ENCODE results near the gene SYTL2. TPM values are rescaled to one million over a fixed set of nuclear protein-coding genes. Genes with fewer than 3 reads are reported as not detected.

SYTL2 gene
- total RNA-seq, 8 experiments from 2014 or later = 2.5 to 79.6 (median 19.3) TPM

- no peak overlapping the region for H3K27ac ChIP-seq
- no peak for ATAC-seq (replicated peaks in 6 of 8)
- WGBS, 10 experiments = 54 to 98% (median 86%) methylated on average over 2 to 5 of the region's 5 CpGs; no CpG with 5 or more reads in 2 of the 10 experiments
- in situ Hi-C loops (cut with MboI; ENCODE audit: low pct_unique_long_range_greater_than_20kb in 2 of 9, low sequenced_read_pairs in 9 of 9, unreplicated experiment in 9 of 9) = no loop called here
- no peak overlapping the region for H3K4me3 ChIP-seq
- peaks cover 0 to 15% of the 10 kb centered on the region in 2 donors for H3K4me1 ChIP-seq (replicated peaks in 1 of 2)
Observed at GRCh38 chr11:85723088-85723487, 87.9 kb downstream of the SYTL2 start.

- in situ Hi-C loops (cut with MboI; ENCODE audit: low pct_unique_long_range_greater_than_20kb in 2 of 9, low sequenced_read_pairs in 9 of 9, unreplicated experiment in 9 of 9) = no loop called here
- ATAC-seq (replicated peaks in 6 of 8) = no peak
- Histone ChIP-seq H3K4me3 (no peak overlapping the region), H3K27ac (no peak overlapping the region), H3K4me1 (replicated peaks in 1 of 2) (peaks cover 0 to 15% of the 10 kb centered on the region in 2 donors)
- WGBS, 10 experiments = 36 to 100% (median 81%) methylated on average over 1 to 3 of the region's 3 CpGs
Observed at GRCh38 chr11:85721191-85721590, 89.8 kb downstream of the SYTL2 start.

- no peak overlapping the region for H3K27ac ChIP-seq
- in situ Hi-C loops (cut with MboI; ENCODE audit: low pct_unique_long_range_greater_than_20kb in 2 of 9, low sequenced_read_pairs in 9 of 9, unreplicated experiment in 9 of 9) = no loop called here
- 5 to 35% (median 15%) methylated on average over 1 to 10 of the region's 10 CpGs; no CpG with 5 or more reads in 2 of the 10 experiments for WGBS, 10 experiments
- peaks cover 0 to 15% of the 10 kb centered on the region in 2 donors for H3K4me1 ChIP-seq (replicated peaks in 1 of 2)
- H3K4me3 ChIP-seq = peak overlapping the region in 3 of 5 donors; percentile 1 to 39 (median 10)
- ATAC-seq (replicated peaks in 6 of 8) = peak; percentile 92 to 98 (median 97)
Observed at GRCh38 chr11:85718991-85719807, 91.7 kb downstream of the SYTL2 start.

DNA sequence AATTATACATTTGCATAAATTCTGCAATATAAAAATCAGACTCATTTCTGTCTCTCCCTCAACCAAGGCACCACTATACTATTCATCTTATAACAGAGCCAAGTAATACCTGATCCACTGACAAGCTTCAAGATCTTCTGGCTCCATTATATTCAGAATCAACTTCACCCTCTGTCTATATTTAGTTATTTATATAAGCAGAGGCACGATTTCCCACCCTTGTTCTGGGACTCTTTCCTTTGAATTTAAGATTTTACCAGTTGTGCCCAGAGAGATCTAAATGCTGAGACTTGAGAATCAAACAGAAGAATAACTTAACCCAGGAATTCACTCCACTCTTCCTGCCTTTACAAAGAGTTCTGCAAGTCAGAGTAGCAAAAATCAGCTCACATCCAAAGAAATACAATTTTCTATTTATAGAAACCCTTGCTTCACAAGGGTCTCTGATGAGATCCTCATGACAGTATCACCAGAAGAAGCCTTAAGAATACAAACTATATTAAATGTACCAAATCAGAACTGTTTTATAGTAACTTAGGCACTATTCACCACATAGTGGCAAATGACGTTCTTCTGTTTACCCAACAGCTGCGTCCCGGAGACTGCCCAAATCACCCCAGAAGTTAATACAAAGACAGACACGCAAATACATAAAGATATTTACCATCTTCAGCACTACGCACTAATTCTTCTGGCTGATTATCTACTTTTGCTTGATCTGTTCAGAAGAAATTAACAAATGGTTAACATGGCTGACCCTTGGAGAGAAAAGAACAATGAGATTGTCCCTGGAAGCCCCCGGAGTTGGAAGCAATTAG is 92.6 kb downstream of the SYTL2 start:
- H3K27ac ChIP-seq = no peak overlapping the region
- ATAC-seq (replicated peaks in 6 of 8) = peak in 2 of 8 experiments; percentile 1 to 9
- H3K4me1 ChIP-seq (replicated peaks in 1 of 2) = peaks cover 0 to 15% of the 10 kb centered on the region in 2 donors
- peak overlapping the region in 3 of 5 donors; percentile 1 to 39 (median 10) for H3K4me3 ChIP-seq
- WGBS, 10 experiments = 0 to 57% (median 34%) methylated on average over 1 to 7 of the region's 7 CpGs
- in situ Hi-C loops (cut with MboI; ENCODE audit: low pct_unique_long_range_greater_than_20kb in 2 of 9, low sequenced_read_pairs in 9 of 9, unreplicated experiment in 9 of 9) = no loop called here

- Histone ChIP-seq H3K4me1 (replicated peaks in 1 of 2) (peaks cover 0 to 15% of the 10 kb centered on the region in 2 donors), H3K4me3 (no peak overlapping the region), H3K27ac (no peak overlapping the region)
- WGBS, 10 experiments = 67 to 100% (median 87%) methylated on average over 1 to 2 of the region's 2 CpGs; no CpG with 5 or more reads in 2 of the 10 experiments
- in situ Hi-C loops (cut with MboI; ENCODE audit: low pct_unique_long_range_greater_than_20kb in 2 of 9, low sequenced_read_pairs in 9 of 9, unreplicated experiment in 9 of 9) = no loop called here
- no peak for ATAC-seq (replicated peaks in 6 of 8)
Observed at GRCh38 chr11:85717429-85717828, 93.5 kb downstream of the SYTL2 start.

DNA sequence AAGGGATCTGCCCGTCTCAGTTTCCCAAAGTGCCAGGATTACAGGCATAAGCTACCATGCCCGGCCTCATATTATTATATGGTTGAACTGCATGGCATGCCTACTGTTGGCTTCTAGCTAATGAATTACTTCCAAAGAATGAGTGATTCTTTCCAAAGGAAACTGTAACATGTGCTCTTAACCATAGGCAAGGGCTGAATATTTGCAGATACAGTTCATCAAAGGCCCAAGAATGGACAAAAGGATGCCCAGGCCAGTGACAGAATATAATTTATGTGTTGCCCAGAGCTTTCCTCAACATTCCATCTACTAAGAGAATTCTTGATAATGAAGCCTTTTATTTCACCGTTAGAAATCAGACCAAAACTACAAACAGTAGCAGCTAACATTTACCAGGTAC is 98.0 kb downstream of the SYTL2 start:
- Histone ChIP-seq H3K4me3 (no peak overlapping the region), H3K4me1 (replicated peaks in 1 of 2) (no peaks in the 10 kb centered on the region), H3K27ac (no peak overlapping the region)
- in situ Hi-C loops (cut with MboI; ENCODE audit: low pct_unique_long_range_greater_than_20kb in 2 of 9, low sequenced_read_pairs in 9 of 9, unreplicated experiment in 9 of 9) = no loop called here
- no peak for ATAC-seq (replicated peaks in 6 of 8)
- 83 to 100% (median 92%) methylated on average over 1 to 3 of the region's 3 CpGs; no CpG with 5 or more reads in 2 of the 10 experiments for WGBS, 10 experiments

GRCh38 chr11:85710917-85711316 is 100.0 kb downstream of the SYTL2 start:
- Histone ChIP-seq H3K27ac (no peak overlapping the region), H3K4me3 (no peak overlapping the region), H3K4me1 (replicated peaks in 1 of 2) (no peaks in the 10 kb centered on the region)
- 0 to 71% (median 60%) methylated on average over 1 to 5 of the region's 5 CpGs for WGBS, 10 experiments
- peak; percentile 24 to 94 (median 52) for ATAC-seq (replicated peaks in 6 of 8)
- in situ Hi-C loops (cut with MboI; ENCODE audit: low pct_unique_long_range_greater_than_20kb in 2 of 9, low sequenced_read_pairs in 9 of 9, unreplicated experiment in 9 of 9) = no loop called here

DNA sequence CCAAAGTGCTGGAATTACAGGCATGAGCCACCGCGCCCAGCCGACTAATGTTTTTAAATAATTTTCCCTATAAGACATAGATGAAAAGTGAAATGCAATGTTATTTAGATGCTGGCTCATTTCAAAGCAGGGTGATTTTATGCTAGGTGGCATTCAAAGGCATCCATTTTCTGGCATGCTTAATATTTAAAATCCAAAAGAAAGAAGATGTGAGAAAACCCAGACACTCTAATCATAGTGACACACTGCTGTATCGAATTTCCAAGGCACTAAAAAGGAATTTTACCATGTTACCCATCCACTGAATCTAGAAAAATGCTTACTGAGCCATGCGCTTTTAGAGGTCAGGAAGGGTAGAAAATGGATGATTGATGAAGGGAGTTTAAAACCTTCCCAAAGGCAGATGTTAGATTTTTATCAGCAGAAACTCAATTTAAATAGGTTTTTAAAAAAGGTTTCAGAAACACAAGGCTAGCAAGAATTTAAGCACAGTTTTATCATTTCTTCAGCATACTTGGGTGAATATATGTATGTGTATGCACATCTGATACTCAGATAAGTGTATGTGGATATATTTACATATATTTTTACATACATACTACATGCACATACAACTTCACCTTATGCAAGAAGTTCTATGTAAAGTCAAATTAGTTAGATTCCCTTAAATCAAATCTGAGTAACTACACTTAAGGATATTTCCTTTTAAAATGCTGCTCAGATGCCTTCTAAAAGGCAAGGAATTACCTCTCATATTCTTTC is 100.8 kb downstream of the SYTL2 start:
- no peaks in the 10 kb centered on the region for H3K4me1 ChIP-seq (replicated peaks in 1 of 2)
- 0 to 89% (median 49%) methylated on average over 1 to 5 of the region's 5 CpGs for WGBS, 10 experiments
- ATAC-seq (replicated peaks in 6 of 8) = peak in 3 of 8 experiments; percentile 43 to 78 (median 53)
- H3K27ac ChIP-seq = no peak overlapping the region
- in situ Hi-C loops (cut with MboI; ENCODE audit: low pct_unique_long_range_greater_than_20kb in 2 of 9, low sequenced_read_pairs in 9 of 9, unreplicated experiment in 9 of 9) = loop anchor here in 1 of 9 experiments (10.0 kb wide), 1 partner anchor 105 kb away; the partner anchor contains the start of gene SYTL2
- H3K4me3 ChIP-seq = no peak overlapping the region

DNA sequence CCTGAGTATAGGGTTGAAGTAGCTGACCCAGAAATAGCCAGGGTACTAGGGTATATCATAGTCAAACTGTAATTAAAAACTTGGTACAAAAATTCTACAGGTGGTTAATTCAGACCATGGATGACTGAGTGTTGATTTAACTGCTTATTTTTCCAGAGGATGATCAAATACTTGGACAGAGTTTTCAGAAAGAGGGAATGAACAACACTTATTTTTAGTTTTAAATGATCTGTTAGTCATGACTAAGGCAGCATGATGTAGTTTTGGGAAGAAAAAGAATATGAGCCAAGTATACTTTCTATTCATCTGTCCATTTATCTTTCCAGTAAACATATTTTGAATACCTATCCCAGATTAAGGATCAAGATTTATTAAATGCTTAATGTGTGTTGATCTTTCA is 105.1 kb downstream of the SYTL2 start:
- in situ Hi-C loops (cut with MboI; ENCODE audit: low pct_unique_long_range_greater_than_20kb in 2 of 9, low sequenced_read_pairs in 9 of 9, unreplicated experiment in 9 of 9) = loop anchor here in 1 of 9 experiments (10.0 kb wide), 1 partner anchor 109 kb away; the partner anchor contains the start of gene SYTL2
- no peak overlapping the region for H3K4me3 ChIP-seq
- H3K27ac ChIP-seq = no peak overlapping the region
- no peaks in the 10 kb centered on the region for H3K4me1 ChIP-seq (replicated peaks in 1 of 2)
- ATAC-seq (replicated peaks in 6 of 8) = no peak

- Histone ChIP-seq H3K27ac (no peak overlapping the region), H3K4me1 (replicated peaks in 1 of 2) (no peaks in the 10 kb centered on the region), H3K4me3 (no peak overlapping the region)
- ATAC-seq (replicated peaks in 6 of 8) = no peak
- in situ Hi-C loops (cut with MboI; ENCODE audit: low pct_unique_long_range_greater_than_20kb in 2 of 9, low sequenced_read_pairs in 9 of 9, unreplicated experiment in 9 of 9) = loop anchor here in 1 of 9 experiments (10.0 kb wide), 1 partner anchor 110 kb away; the partner anchor contains the start of gene SYTL2
- 85 to 100% (median 97%) methylated on average over 1 to 3 of the region's 3 CpGs for WGBS, 10 experiments
Observed at GRCh38 chr11:85704967-85705366, 106.0 kb downstream of the SYTL2 start.

DNA sequence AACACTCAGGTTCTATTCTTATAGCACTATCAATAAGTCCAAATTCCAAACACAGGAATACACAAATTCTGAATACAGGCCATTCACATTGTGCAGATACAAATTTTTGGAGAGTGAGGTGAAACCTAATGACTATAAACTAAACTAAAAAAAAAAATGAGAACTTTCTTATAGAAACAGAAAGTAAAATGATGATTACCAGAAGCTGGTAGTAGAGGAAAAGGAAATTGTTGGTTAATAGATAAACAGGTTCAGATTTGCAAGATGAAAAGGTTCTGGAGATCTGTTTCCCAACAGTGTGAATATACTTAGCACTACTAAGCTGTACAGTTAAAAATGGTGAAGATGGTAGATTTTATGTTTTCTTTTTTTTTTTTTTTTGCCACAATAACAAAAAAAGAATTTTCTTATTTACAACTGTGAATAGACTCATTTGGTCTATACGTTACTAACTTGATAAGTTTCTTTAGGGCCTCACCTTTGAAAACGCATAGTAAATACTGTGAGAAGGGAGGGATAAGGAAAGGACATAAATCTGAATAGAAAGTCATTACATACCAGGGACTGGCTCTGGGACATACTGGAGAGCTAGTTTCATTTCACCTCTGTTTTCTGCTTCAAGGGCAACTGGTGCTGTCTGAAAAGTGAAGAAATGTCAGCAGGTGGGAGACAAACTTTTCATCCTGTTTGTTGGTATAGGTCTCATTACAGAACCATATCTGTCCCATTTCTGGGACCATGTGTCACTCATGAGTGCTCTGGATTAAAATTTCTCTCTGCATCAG is 110.8 kb downstream of the SYTL2 start:
- ATAC-seq (replicated peaks in 6 of 8) = peak in 2 of 8 experiments; percentile 14 to 32
- no peaks in the 10 kb centered on the region for H3K4me1 ChIP-seq (replicated peaks in 1 of 2)
- H3K4me3 ChIP-seq = no peak overlapping the region
- WGBS, 10 experiments = 50 to 100% (median 79%) methylated on average over 1 to 2 of the region's 2 CpGs; no CpG with 5 or more reads in 2 of the 10 experiments
- in situ Hi-C loops (cut with MboI; ENCODE audit: low pct_unique_long_range_greater_than_20kb in 2 of 9, low sequenced_read_pairs in 9 of 9, unreplicated experiment in 9 of 9) = loop anchor here in 1 of 9 experiments (10.0 kb wide), 1 partner anchor 115 kb away; the partner anchor contains the start of gene SYTL2
- no peak overlapping the region for H3K27ac ChIP-seq

GRCh38 chr11:85698195-85698594 is 112.7 kb downstream of the SYTL2 start:
- 20 to 90% (median 66%) methylated on average over 1 of the region's 1 CpG; no CpG with 5 or more reads in 4 of the 10 experiments for WGBS, 10 experiments
- H3K4me1 ChIP-seq (replicated peaks in 1 of 2) = no peaks in the 10 kb centered on the region
- in situ Hi-C loops (cut with MboI; ENCODE audit: low pct_unique_long_range_greater_than_20kb in 2 of 9, low sequenced_read_pairs in 9 of 9, unreplicated experiment in 9 of 9) = no loop called here
- no peak overlapping the region for H3K27ac ChIP-seq
- ATAC-seq (replicated peaks in 6 of 8) = no peak
- no peak overlapping the region for H3K4me3 ChIP-seq
